Panc1 (cell line): ENCODE data around the gene NPR3. TPM values are rescaled to one million over a fixed set of nuclear protein-coding genes. Genes with fewer than 3 reads are reported as not detected.

Experiments
- ATAC-seq: fragments of 200-7000 bp; cut with Tn5 transposase; 2 replicates; pipeline ENCODE4 v1.9.1; 2020; ENCODE audit warnings: mild to moderate bottlenecking, moderate library complexity
- BruUV-seq: library from RNA; stranded (reverse); fragments of 400-500 nt; replicated peaks from 2 replicates; lab custom pipeline; 2021; lab: Mats Ljungman, UMichigan
- CTCF ChIA-PET: fragments of 300-600 bp; sonication (Branson Sonifier 250); formaldehyde crosslinking; loops from one replicate; lab custom pipeline; 2022; ENCODE audit warnings: antibody characterized with exemption; lab: Charles Lee
- POLR2A ChIA-PET: fragments of 300-600 bp; sonication (Branson Sonifier 250); formaldehyde crosslinking; loops from one replicate; lab custom pipeline; 2022; ENCODE audit warnings: antibody characterized with exemption; lab: Charles Lee
- DNase-seq: peaks from one replicate; pipeline ENCODE4 v3.0.0-alpha.2; 2010; ENCODE audit warnings: low read depth, low spot score
- H3K27ac ChIP-seq: 2 replicates; pipeline ENCODE4 v1.5.1; 2011; ENCODE audit warnings: mild to moderate bottlenecking, low read length, inconsistent platforms
- H3K27me3 ChIP-seq: fragments of 200-500 bp; sonication (Bioruptor generic); 2 replicates; pipeline ENCODE4 v1.6.0; 2014; ENCODE audit warnings: low read length, inconsistent platforms; ENCODE audit not compliant: control insufficient read depth, insufficient read depth
- H3K36me3 ChIP-seq: fragments of 200-500 bp; sonication (Bioruptor generic); 2 replicates; pipeline ENCODE4 v1.5.1; 2014; ENCODE audit warnings: inconsistent platforms, mild to moderate bottlenecking, low read length, moderate library complexity; ENCODE audit not compliant: control insufficient read depth, insufficient read depth
- H3K4me1 ChIP-seq: 2 replicates; pipeline ENCODE4 v1.5.1; 2011; ENCODE audit warnings: inconsistent platforms, mild to moderate bottlenecking, low read length, moderate library complexity; ENCODE audit not compliant: control insufficient read depth, insufficient read depth
- H3K4me3 ChIP-seq, 2 experiments: 2 replicates each; pipeline ENCODE4 v1.5.1; 2011 to 2012; ENCODE audit warnings: low read depth in 2 of 2, low read length in 2 of 2, mild to moderate bottlenecking in 2 of 2, inconsistent platforms in 1 of 2, moderate library complexity in 1 of 2
- H3K9me3 ChIP-seq: fragments of 200-500 bp; sonication (Bioruptor generic); 2 replicates; pipeline ENCODE4 v1.5.1; 2014; ENCODE audit warnings: low read depth, mild to moderate bottlenecking, inconsistent platforms, low read length, moderate library complexity; ENCODE audit not compliant: control insufficient read depth, insufficient read depth
- CTCF ChIP-seq: fragments of 450-650 bp; IDR thresholded peaks from 2 replicates; pipeline ENCODE4 v1.5.1; 2017; ENCODE audit warnings: mild to moderate bottlenecking
- POLR2AphosphoS5 ChIP-seq: IDR thresholded peaks from 2 replicates; pipeline ENCODE4 v1.6.1; 2012; ENCODE audit warnings: mild to moderate bottlenecking, low read depth, low read length, moderate library complexity
- REST ChIP-seq, 2 experiments: IDR thresholded peaks; 2 replicates each; pipeline ENCODE4 v1.6.1; 2011 to 2012; ENCODE audit warnings: low read depth in 2 of 2, control low read depth in 1 of 2, low read length in 1 of 2, mild to moderate bottlenecking in 1 of 2, moderate library complexity in 1 of 2; ENCODE audit not compliant: insufficient read depth in 1 of 2
- SIN3A ChIP-seq: IDR thresholded peaks from 2 replicates; pipeline ENCODE4 v1.6.1; 2012; ENCODE audit warnings: low read depth, mild to moderate bottlenecking, low read length, moderate library complexity, borderline replicate concordance; ENCODE audit not compliant: insufficient read depth
- TCF7L2 ChIP-seq: IDR thresholded peaks from 2 replicates; pipeline ENCODE4 v1.6.1; 2011; ENCODE audit warnings: mild to moderate bottlenecking, low read depth, low read length, inconsistent platforms
- in situ Hi-C: cut with HindIII; loops from 2 replicates; pipeline ENCODE4 v1.10.0; 2016; ENCODE audit warnings: low sequenced_read_pairs, low pct_unique_long_range_greater_than_20kb
- intact Hi-C: fragments of 100-400 bp; cut with micrococcal nuclease; formaldehyde crosslinking; loops from one replicate; pipeline ENCODE4 v1.10.0; 2022; ENCODE audit not compliant: unreplicated experiment
- total RNA-seq: library from RNA; stranded (reverse); gene quantifications from one replicate; pipeline ENCODE4 v1.2.1, GENCODE V29; 2021; ENCODE audit not compliant: unreplicated experiment

Gene NPR3
- total RNA-seq, 1 experiment from 2014 or later = 0.10 TPM

- DNase-seq = no peak
Measured at GRCh38 chr5:32714836-32715235, 3.7 kb downstream of the NPR3 start.

GRCh38 chr5:32720300-32720699 is 9.2 kb downstream of the NPR3 start:
- TF ChIP-seq POLR2AphosphoS5 (no peak), REST (IDR thresholded peaks at IDR 0.05; ENCODE audit: insufficient read depth in 1 of 2, low read depth in 2 of 2, low read length in 1 of 2) (no peak), TCF7L2 (no peak), CTCF (no peak)
- ATAC-seq = no peak
- in situ Hi-C loops = no loop called here
- Histone ChIP-seq H3K4me3 (no peak overlapping the region), H3K4me1 (no peaks in the 10 kb centered on the region), H3K27me3 (peaks cover 3% of the 10 kb centered on the region; the same call in 1 of the 2 replicates), H3K36me3 (no peaks in the 10 kb centered on the region), H3K27ac (no peak overlapping the region), H3K9me3 (no peaks in the 10 kb centered on the region)
- POLR2A ChIA-PET = no interaction called here
- intact Hi-C loops = no loop called here
- BruUV-seq = no TSS peak
- DNase-seq = no peak
- CTCF ChIA-PET = no interaction called here

More at GRCh38 chr5:32714836-32715235, 3.7 kb downstream of the NPR3 start:
- ChIA-PET CTCF (no interaction called here), POLR2A (no interaction called here)
- no peaks in the 10 kb centered on the region for H3K9me3 ChIP-seq
- BruUV-seq = no TSS peak
- in situ Hi-C loops (no loop called here), intact Hi-C loops (no loop called here)
- no peaks in the 10 kb centered on the region; the same call in 1 of the 2 replicates for H3K27me3 ChIP-seq
- TF ChIP-seq TCF7L2 = no peak
- TF ChIP-seq SIN3A = no peak
- no peak for TF ChIP-seq REST (IDR thresholded peaks at IDR 0.05; ENCODE audit: insufficient read depth in 1 of 2, low read depth in 2 of 2, low read length in 1 of 2)
- no peak for TF ChIP-seq POLR2AphosphoS5
- TF ChIP-seq CTCF = no peak
- no peak overlapping the region for H3K27ac ChIP-seq
- H3K4me3 ChIP-seq = no peak overlapping the region; a peak in 1 of 4 replicates
- no peaks in the 10 kb centered on the region for H3K36me3 ChIP-seq
- H3K4me1 ChIP-seq = no peaks in the 10 kb centered on the region
- no peak for ATAC-seq
